Mucosa of rectum (tissue), 2 donors: ENCODE data around the gene RNASEH2A.

Experiments
- H3K27ac ChIP-seq, 2 donors: one replicate each; pipeline ENCODE4 v1.7.0; 2013; ENCODE audit warnings: inconsistent platforms in 2 of 2, low read depth in 2 of 2, low read length in 2 of 2
- H3K27me3 ChIP-seq, 2 donors: one replicate each; pipeline ENCODE4 v1.7.0; 2013; ENCODE audit warnings: low read length in 2 of 2; ENCODE audit not compliant: control insufficient read depth in 2 of 2, insufficient read depth in 2 of 2
- H3K36me3 ChIP-seq, 2 donors: one replicate each; pipeline ENCODE4 v1.7.0; 2013; ENCODE audit warnings: low read length in 2 of 2; ENCODE audit not compliant: control insufficient read depth in 2 of 2, insufficient read depth in 2 of 2
- H3K4me1 ChIP-seq, 2 donors: one replicate each; pipeline ENCODE4 v1.7.0; 2013; ENCODE audit warnings: low read length in 2 of 2, mild to moderate bottlenecking in 1 of 2; ENCODE audit not compliant: control insufficient read depth in 2 of 2, insufficient read depth in 2 of 2
- H3K4me3 ChIP-seq, 2 donors: one replicate each; pipeline ENCODE4 v1.7.0; 2013; ENCODE audit warnings: low read length in 2 of 2
- H3K9ac ChIP-seq, 2 donors: one replicate each; pipeline ENCODE4 v1.7.0; 2013; ENCODE audit warnings: low read length in 2 of 2, low read depth in 1 of 2, mild to moderate bottlenecking in 1 of 2
- H3K9me3 ChIP-seq, 2 donors: one replicate each; pipeline ENCODE4 v1.7.0; 2013; ENCODE audit warnings: low read length in 2 of 2; ENCODE audit not compliant: control insufficient read depth in 2 of 2
- donor health status: healthy.
- donor health status: Normal muscosa, but diverticular disease.

RNASEH2A gene

DNA sequence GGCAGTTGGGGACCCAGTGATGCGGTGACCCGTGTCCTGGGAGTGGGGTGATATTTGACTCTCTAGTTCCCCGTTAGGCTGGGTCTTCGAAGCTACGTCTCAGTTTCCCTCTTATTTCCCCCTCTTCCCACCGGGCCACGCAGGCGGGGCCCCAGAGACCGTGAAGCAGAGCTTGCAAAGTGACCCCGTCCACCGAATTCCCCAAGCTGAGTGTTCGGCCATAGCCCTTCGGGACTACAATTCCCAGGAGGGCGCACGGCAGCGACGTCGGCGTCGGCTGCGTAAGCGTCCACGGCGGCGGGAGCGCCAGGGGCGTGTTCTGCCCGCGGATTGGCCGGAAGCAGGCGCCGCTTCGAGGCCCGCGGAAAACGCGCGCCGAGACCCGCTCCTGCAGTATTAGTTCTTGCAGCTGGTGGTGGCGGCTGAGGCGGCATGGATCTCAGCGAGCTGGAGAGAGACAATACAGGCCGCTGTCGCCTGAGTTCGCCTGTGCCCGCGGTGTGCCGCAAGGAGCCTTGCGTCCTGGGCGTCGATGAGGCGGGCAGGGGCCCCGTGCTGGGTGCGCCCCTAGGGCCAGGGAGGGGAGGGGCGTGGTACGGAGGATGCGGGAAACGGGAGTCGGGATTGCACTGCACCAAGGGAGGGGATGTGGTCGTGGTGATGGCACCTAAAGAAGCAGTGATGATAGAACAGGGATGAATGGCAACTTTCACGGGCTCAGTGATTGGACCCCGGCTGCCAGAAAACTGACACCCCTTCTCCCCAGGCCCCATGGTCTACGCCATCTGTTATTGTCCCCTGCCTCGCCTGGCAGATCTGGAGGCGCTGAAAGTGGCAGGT, at the start of gene RNASEH2A:
TSS of gene RNASEH2A (plus strand) at position 343 of the 840 bp plus-strand sequence. CDS start at position 433, 90 bp downstream.
- H3K4me1 ChIP-seq, result peaks cover 19% of the 10 kb centered on the region in 2 donors
- peak within 1 kb of the TSS; percentile 38 to 58 for H3K27ac ChIP-seq
- H3K9ac ChIP-seq, result peak within 1 kb of the TSS; percentile 55 to 69
- no peaks in the 10 kb centered on the region for H3K27me3 ChIP-seq
- H3K36me3 ChIP-seq, result no peaks in the 10 kb centered on the region
- no peaks in the 10 kb centered on the region for H3K9me3 ChIP-seq
- peak within 1 kb of the TSS; percentile 75 for H3K4me3 ChIP-seq

DNA sequence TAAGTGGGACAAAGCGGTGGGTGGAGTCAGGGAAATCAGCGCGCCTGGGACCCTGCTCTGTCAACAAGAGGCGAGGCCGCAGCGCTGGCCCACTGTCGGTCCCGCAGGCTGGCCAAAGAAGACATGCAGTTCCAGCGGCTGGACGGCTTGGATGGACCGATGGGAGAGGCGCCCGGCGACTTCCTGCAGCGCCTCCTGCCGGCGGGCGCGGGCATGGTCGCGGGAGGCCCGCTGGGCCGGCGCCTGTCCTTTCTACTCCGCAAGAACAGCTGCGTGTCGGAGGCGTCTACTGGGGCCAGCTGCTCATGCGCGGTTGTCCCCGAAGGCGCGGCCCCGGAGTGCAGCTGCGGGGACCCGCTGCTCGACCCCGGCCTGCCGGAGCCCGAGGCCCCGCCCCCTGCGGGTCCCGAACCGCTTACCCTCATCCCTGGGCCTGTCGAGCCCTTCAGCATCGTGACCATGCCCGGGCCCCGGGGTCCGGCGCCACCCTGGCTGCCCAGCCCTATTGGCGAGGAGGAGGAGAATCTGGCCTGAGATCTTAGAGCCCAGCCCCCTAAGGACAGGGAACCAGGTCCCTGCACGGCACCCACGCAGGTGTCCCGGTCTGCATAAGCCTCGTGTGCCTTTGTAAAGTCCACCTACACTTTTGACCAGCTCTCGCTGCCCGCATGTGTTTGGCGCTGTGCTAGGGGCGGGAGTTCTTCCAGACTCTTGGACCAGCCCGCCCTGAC, 48.7 kb upstream of the RNASEH2A start:
- peak overlapping the region in 1 of 2 donors; percentile 7 for H3K9ac ChIP-seq
- no peaks in the 10 kb centered on the region for H3K9me3 ChIP-seq
- H3K4me1 ChIP-seq, result peaks cover 8 to 10% of the 10 kb centered on the region in 2 donors
- no peaks in the 10 kb centered on the region for H3K36me3 ChIP-seq
- H3K27ac ChIP-seq, result no peak overlapping the region
- peaks cover 0 to 4% of the 10 kb centered on the region in 2 donors for H3K27me3 ChIP-seq
- H3K4me3 ChIP-seq, result peak overlapping the region; percentile 48 to 57

DNA sequence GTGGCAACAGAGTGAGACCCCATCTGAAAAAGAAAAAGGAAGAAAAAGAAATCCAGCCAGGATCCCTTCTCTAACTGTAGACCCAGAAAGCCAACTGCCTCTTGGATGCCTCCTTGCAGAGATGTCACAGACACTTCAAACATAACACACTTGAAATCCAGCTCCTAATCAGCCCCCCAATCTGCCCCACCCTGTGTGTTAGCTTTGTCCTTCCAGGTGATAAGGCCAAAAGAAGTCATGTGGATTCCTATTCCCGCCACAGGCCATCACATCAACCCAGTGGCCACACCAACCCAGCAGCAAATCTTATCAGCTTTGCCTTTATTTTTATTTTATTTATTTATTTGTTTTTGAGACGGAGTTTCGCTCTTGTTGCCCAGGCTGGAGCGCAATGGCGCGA, 46.7 kb upstream of the RNASEH2A start:
- H3K4me3 ChIP-seq, result no peak overlapping the region
- peaks cover 8 to 10% of the 10 kb centered on the region in 2 donors for H3K4me1 ChIP-seq
- no peak overlapping the region for H3K27ac ChIP-seq
- no peak overlapping the region for H3K9ac ChIP-seq
- H3K36me3 ChIP-seq, result peaks cover 10% of the 10 kb centered on the region in 2 donors
- H3K9me3 ChIP-seq, result no peaks in the 10 kb centered on the region
- no peaks in the 10 kb centered on the region for H3K27me3 ChIP-seq

DNA sequence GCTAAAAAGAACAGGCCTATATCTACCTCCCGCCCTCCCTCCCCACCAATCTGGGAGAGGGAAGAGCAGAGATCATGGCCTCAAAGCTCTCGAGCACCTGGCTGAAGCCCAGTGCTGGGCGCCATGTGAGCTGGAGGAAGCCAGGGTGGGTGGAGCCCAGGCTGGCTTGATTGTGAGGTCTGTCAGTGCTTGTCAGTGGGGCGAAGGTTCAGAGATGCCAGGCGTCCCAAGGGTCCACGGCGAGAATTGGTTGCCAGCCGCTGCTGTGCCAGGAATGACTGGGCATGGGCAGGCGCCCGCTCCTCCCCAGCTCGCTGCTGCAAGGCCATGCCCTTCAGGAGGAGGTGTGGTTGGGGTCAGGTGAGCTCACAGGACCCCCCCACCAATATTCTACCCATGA, 43.3 kb upstream of the RNASEH2A start:
- H3K9ac ChIP-seq, result no peak overlapping the region
- H3K4me1 ChIP-seq, result peaks cover under 1 to 3% of the 10 kb centered on the region in 2 donors
- H3K27ac ChIP-seq, result no peak overlapping the region
- no peaks in the 10 kb centered on the region for H3K9me3 ChIP-seq
- H3K4me3 ChIP-seq, result no peak overlapping the region
- peaks cover 16 to 19% of the 10 kb centered on the region in 2 donors for H3K36me3 ChIP-seq
- H3K27me3 ChIP-seq, result no peaks in the 10 kb centered on the region

DNA sequence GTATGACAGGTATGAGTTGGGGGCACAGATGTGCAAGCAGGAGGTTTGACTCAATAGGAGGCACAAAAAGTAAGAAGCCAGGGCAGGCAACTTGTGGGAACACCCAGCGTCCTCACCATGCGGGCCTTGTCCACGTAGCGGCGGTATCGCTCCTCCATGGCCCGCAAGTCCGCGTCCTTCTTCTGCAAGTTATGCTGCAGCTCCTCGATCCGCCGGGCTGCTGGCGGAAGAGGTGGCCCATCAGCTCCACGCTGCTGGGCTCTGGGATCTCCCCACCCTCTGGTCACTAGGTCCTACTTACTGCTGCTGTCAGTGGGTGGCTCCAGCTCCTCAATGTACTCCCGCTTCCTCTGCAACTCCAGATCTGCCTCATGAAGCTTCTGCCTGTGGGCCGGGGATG, 41.7 kb upstream of the RNASEH2A start:
- no peak overlapping the region for H3K27ac ChIP-seq
- no peak overlapping the region for H3K4me3 ChIP-seq
- H3K36me3 ChIP-seq, result peaks cover 16 to 23% of the 10 kb centered on the region in 2 donors
- no peak overlapping the region for H3K9ac ChIP-seq
- no peaks in the 10 kb centered on the region for H3K27me3 ChIP-seq
- peaks cover 0 to 7% of the 10 kb centered on the region in 2 donors for H3K4me1 ChIP-seq
- no peaks in the 10 kb centered on the region for H3K9me3 ChIP-seq

DNA sequence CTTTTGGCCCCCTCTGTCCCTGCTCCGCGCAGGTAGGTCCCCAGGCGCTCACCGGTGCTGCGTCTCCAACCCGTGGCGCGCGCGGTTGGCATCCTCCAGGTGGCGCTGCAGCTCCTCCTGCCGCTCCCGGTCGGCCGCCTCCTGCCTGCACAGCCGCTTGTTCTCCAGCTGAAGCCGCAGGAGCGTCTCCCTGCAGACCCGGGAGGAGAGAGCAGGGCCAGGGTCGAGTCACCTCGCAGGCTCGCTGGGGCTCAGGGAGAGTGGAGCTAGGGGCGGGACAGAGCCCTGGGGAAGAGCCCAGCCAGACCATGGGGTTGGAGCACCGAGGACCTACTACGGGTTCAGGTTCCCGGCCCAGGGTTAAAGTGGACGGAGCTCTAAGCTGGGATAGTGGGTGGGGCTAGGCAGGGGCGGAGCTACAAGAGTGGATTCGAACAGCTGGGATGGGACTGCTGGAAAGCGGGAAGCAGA, 40.3 kb upstream of the RNASEH2A start:
- peak overlapping the region; percentile 41 to 75 for H3K27ac ChIP-seq

DNA sequence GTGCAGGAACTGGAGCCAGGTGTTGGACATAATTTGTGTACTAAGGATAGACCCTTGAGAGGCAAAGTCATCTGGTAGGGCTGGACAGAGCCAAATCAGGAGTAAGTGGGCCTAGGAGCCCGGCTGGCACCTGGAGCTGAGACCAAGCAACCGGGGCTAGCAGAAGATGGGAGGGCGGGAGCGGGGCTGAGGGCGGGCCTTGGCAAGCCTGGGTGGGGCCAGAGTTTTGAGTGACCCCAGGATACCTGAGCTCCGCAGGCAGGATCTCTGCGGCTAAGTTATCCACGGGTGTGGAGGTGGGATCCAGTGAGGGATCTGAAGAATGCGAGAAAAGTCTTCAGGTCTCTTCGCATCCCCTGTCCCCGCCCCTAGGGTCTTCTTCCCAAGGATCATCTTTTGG, 39.2 kb upstream of the RNASEH2A start:
- Histone ChIP-seq H3K9me3 (no peaks in the 10 kb centered on the region), H3K27ac (no peak overlapping the region), H3K4me3 (no peak overlapping the region), H3K9ac (no peak overlapping the region), H3K27me3 (no peaks in the 10 kb centered on the region), H3K36me3 (peaks cover 16 to 23% of the 10 kb centered on the region in 2 donors), H3K4me1 (peaks cover 3 to 15% of the 10 kb centered on the region in 2 donors)

More for the DNA sequence above, 40.3 kb upstream of the RNASEH2A start:
- H3K9ac ChIP-seq, result peak overlapping the region in 1 of 2 donors; percentile 47
- H3K4me1 ChIP-seq, result peaks cover 3 to 15% of the 10 kb centered on the region in 2 donors
- peak overlapping the region; percentile 52 to 68 for H3K4me3 ChIP-seq
- no peaks in the 10 kb centered on the region for H3K27me3 ChIP-seq
- peaks cover 16 to 23% of the 10 kb centered on the region in 2 donors for H3K36me3 ChIP-seq
- H3K9me3 ChIP-seq, result no peaks in the 10 kb centered on the region

DNA sequence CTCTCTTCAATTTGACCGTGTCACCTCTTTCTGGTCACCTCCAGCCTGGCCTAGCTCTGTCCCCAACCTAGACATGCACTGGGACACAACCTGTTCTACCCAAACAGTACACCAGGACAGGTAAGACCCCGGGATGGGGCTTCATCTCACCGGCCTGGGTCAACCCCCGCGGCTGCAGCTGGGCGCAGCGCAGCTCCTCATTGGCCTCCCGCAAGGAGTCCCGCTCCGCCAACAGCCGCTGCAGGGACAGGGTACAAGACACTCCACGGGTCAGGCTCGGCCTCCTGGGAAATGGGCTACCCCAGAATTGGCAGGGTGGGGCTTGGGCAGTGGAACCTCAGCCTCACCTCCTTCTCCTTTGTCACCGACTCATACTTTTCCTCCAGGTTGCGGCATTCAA, 38.7 kb upstream of the RNASEH2A start:
- H3K9ac ChIP-seq, result no peak overlapping the region
- H3K4me3 ChIP-seq, result no peak overlapping the region
- H3K27ac ChIP-seq, result no peak overlapping the region
- no peaks in the 10 kb centered on the region for H3K9me3 ChIP-seq
- peaks cover 16 to 23% of the 10 kb centered on the region in 2 donors for H3K36me3 ChIP-seq
- H3K4me1 ChIP-seq, result peaks cover 3 to 15% of the 10 kb centered on the region in 2 donors
- no peaks in the 10 kb centered on the region for H3K27me3 ChIP-seq

DNA sequence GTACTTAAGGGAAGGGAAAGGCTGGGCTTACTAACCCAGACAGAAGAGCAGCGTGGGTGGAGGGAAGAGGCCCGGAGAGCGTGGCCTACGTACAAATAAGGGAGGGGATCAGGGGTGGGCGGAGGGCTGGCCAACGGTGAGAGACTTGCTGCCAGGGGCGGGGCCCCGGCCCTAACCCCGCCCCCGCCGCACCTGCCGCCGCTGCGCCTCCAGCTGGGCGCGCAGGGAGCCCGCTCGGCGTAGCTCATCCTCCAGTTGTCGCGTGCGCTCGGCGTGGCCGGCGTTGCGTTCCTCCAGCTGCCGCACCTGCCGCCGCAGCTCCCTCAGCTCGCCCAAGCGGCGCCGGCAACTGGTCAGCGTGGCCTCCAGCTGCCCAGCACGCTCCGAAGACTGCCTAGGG, 36.7 kb upstream of the RNASEH2A start:
- H3K36me3 ChIP-seq, result peaks cover 6 to 12% of the 10 kb centered on the region in 2 donors
- H3K9ac ChIP-seq, result no peak overlapping the region
- no peaks in the 10 kb centered on the region for H3K9me3 ChIP-seq
- H3K27me3 ChIP-seq, result no peaks in the 10 kb centered on the region
- peaks cover 11 to 18% of the 10 kb centered on the region in 2 donors for H3K4me1 ChIP-seq
- no peak overlapping the region for H3K4me3 ChIP-seq
- no peak overlapping the region for H3K27ac ChIP-seq

DNA sequence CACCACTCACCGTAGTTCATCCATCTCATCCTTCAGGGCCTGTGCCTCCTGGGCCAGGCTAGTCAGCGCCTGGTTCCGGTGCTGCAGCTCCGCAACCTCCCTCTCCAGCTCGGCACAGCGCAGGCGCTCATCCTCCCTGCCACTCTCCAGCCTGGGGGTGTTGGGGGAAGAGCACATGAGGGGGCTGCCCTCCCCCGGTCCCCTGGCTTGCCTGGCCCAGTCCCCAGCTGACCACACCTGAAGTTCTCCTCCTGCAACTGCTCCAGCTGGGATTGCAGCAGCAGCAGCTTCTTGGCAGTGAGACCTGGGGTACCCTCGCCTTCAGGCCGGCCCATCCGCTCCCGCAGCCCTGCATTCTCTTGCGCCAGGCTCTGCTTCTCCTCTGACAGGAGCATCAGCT, 35.5 kb upstream of the RNASEH2A start:
- Histone ChIP-seq H3K4me1 (peaks cover 16 to 23% of the 10 kb centered on the region in 2 donors), H3K9ac (no peak overlapping the region)

More for the DNA sequence above, 35.5 kb upstream of the RNASEH2A start:
- Histone ChIP-seq H3K36me3 (peaks cover 4 to 11% of the 10 kb centered on the region in 2 donors), H3K27me3 (no peaks in the 10 kb centered on the region), H3K27ac (no peak overlapping the region), H3K9me3 (no peaks in the 10 kb centered on the region), H3K4me3 (no peak overlapping the region)
